ENCODE measurements around the gene NCOA3.

DNA sequence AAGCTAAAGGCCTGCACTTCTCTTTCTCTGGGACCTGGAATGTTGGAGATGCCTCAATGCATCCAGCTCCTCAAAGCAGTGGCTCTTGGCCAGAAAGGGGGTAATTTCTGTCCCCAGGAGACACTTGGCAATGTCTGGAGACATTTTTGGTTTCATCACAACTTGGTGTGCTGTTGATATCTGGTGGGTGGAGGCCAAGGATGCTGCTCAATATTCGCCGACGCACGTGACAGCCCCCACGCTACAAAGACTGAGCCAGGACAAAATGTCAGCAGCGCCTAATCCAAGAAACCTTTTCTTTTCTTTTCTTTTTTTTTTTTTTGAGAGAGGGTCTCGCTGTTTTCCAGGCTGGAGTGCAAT lies 203.8 kb downstream of the NCOA3 start:
- TF ChIP-seq, protein P1, sequence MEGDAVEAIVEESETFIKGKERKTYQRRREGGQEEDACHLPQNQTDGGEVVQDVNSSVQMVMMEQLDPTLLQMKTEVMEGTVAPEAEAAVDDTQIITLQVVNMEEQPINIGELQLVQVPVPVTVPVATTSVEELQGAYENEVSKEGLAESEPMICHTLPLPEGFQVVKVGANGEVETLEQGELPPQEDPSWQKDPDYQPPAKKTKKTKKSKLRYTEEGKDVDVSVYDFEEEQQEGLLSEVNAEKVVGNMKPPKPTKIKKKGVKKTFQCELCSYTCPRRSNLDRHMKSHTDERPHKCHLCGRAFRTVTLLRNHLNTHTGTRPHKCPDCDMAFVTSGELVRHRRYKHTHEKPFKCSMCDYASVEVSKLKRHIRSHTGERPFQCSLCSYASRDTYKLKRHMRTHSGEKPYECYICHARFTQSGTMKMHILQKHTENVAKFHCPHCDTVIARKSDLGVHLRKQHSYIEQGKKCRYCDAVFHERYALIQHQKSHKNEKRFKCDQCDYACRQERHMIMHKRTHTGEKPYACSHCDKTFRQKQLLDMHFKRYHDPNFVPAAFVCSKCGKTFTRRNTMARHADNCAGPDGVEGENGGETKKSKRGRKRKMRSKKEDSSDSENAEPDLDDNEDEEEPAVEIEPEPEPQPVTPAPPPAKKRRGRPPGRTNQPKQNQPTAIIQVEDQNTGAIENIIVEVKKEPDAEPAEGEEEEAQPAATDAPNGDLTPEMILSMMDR (IDR thresholded peaks at IDR 0.05) = no peak
- TF ChIP-seq POLR2A (IDR thresholded peaks at IDR 0.05) = no peak
- TF ChIP-seq POLR2AphosphoS5 (IDR thresholded peaks at IDR 0.05) = no peak
